HEK293 (cell line): ENCODE measurements around the gene APOL1.
"Not testable (repeated sequence)": the region's sequence is repeated elsewhere in the genome, so short reads cannot be mapped to it uniquely, and the experiment has no call there.

Experiments used
- CTCF ChIA-PET: fragments of 350-600 bp; formaldehyde crosslinking; extraction: SDS; loops from one replicate; lab custom pipeline; 2021; ENCODE audit warnings: antibody characterized with exemption; lab: Yijun Ruan, JAX
- POLR2A ChIA-PET: fragments of 300-600 bp; formaldehyde crosslinking; extraction: SDS; loops from one replicate; lab custom pipeline; 2020; ENCODE audit warnings: antibody characterized with exemption, inconsistent platforms; lab: Yijun Ruan, JAX
- H3K27ac ChIP-seq: fragments of 200-500 bp; sonication (Bioruptor generic); 2 replicates; pipeline ENCODE4 v1.5.1; 2014; ENCODE audit warnings: low read depth, low read length, control low read depth, inconsistent platforms; ENCODE audit errors: extremely low read depth
- H3K36me3 ChIP-seq, 2 experiments: fragments of 200-500 bp in 1 of 2; sonication (Bioruptor generic) in 1 of 2; 1 replicate in 1 of 2; 2 replicates in 1 of 2; pipeline ENCODE4 v1.5.1; 2014 to 2017; ENCODE audit warnings: inconsistent platforms in 2 of 2, low read length in 2 of 2; ENCODE audit not compliant: control insufficient read depth in 2 of 2, insufficient read depth in 1 of 2
- H3K4me1 ChIP-seq: fragments of 200-500 bp; sonication (Bioruptor generic); 2 replicates; pipeline ENCODE4 v1.5.1; 2014; ENCODE audit warnings: mild to moderate bottlenecking, low read length, inconsistent platforms; ENCODE audit not compliant: control insufficient read depth, insufficient read depth
- H3K4me3 ChIP-seq: 2 replicates; pipeline ENCODE4 v1.5.1; 2011; ENCODE audit warnings: low read depth, mild to moderate bottlenecking, control low read depth, low read length, moderate library complexity
- H3K9me3 ChIP-seq: fragments of 200-500 bp; sonication (Bioruptor generic); 2 replicates; pipeline ENCODE4 v1.5.1; 2014; ENCODE audit warnings: low read depth, low read length, inconsistent platforms; ENCODE audit not compliant: control insufficient read depth, insufficient read depth
- OSR2 ChIP-seq: fragments of 450-650 bp; formaldehyde crosslinking; IDR thresholded peaks from 2 replicates; pipeline ENCODE4 v1.5.1; 2016; ENCODE audit warnings: missing biosample characterization, missing genetic modification characterization
- PRDM1 ChIP-seq: fragments of 450-650 bp; formaldehyde crosslinking; IDR thresholded peaks from 2 replicates; pipeline ENCODE4; 2016; ENCODE audit warnings: missing biosample characterization, missing genetic modification characterization
- REPIN1 ChIP-seq: fragments of 450-650 bp; formaldehyde crosslinking; IDR thresholded peaks from 2 replicates; pipeline ENCODE4 v1.5.1; 2017; ENCODE audit warnings: missing biosample characterization, missing genetic modification characterization, low read depth
- SCRT2 ChIP-seq: fragments of 450-650 bp; formaldehyde crosslinking; IDR thresholded peaks from 2 replicates; pipeline ENCODE4 v1.5.1; 2016; ENCODE audit warnings: missing biosample characterization, missing genetic modification characterization
- SETDB1 ChIP-seq: IDR thresholded peaks from one replicate; pipeline ENCODE4 v1.6.1; 2017; ENCODE audit warnings: mild to moderate bottlenecking, low read length, moderate library complexity, mixed read lengths; ENCODE audit not compliant: insufficient read length
- ZIC2 ChIP-seq: fragments of 450-650 bp; formaldehyde crosslinking; IDR thresholded peaks from 2 replicates; pipeline ENCODE4 v1.5.1; 2016; ENCODE audit warnings: missing biosample characterization, missing genetic modification characterization
- ZNF354C ChIP-seq: fragments of 450-650 bp; formaldehyde crosslinking; IDR thresholded peaks from 2 replicates; pipeline ENCODE4 v1.5.1; 2016; ENCODE audit warnings: missing biosample characterization, missing genetic modification characterization, low read depth, borderline replicate concordance
- ZNF366 ChIP-seq: fragments of 450-650 bp; formaldehyde crosslinking; conservative IDR thresholded peaks from 2 replicates; pipeline ENCODE4 v1.5.1; 2016; ENCODE audit warnings: missing biosample characterization, missing genetic modification characterization
- ZNF394 ChIP-seq: fragments of 450-650 bp; formaldehyde crosslinking; IDR thresholded peaks from 2 replicates; pipeline ENCODE4 v1.5.1; 2016; ENCODE audit warnings: missing biosample characterization, missing genetic modification characterization, mild to moderate bottlenecking, moderate library complexity, borderline replicate concordance
- ZNF529 ChIP-seq: fragments of 450-650 bp; formaldehyde crosslinking; IDR thresholded peaks from 2 replicates; pipeline ENCODE4 v1.5.1; 2017; ENCODE audit warnings: missing genetic modification characterization, missing biosample characterization; ENCODE audit not compliant: insufficient replicate concordance
- ZNF585B ChIP-seq: fragments of 450-650 bp; formaldehyde crosslinking; IDR thresholded peaks from 2 replicates; pipeline ENCODE4 v1.5.1; 2016; ENCODE audit warnings: missing biosample characterization, missing genetic modification characterization
- ZNF626 ChIP-seq: fragments of 450-650 bp; sonication (Bioruptor Pico); formaldehyde crosslinking; IDR thresholded peaks from 2 replicates; pipeline ENCODE4 v1.5.1; 2018; ENCODE audit warnings: missing biosample characterization, missing genetic modification characterization, inconsistent platforms
- ZNF768 ChIP-seq: fragments of 450-650 bp; formaldehyde crosslinking; IDR thresholded peaks from 2 replicates; pipeline ENCODE4 v1.5.1; 2018; ENCODE audit warnings: missing biosample characterization, mild to moderate bottlenecking, missing genetic modification characterization
- ZNF830 ChIP-seq: fragments of 450-650 bp; IDR thresholded peaks from 2 replicates; pipeline ENCODE4 v1.5.0; 2018; ENCODE audit warnings: missing biosample characterization, missing genetic modification characterization, low read depth, mild to moderate bottlenecking, moderate library complexity
- TF ChIP-seq, protein P1 (sequence below): fragments of 450-650 bp; formaldehyde crosslinking; IDR thresholded peaks from 2 replicates; pipeline ENCODE4 v1.5.1; 2016; ENCODE audit warnings: missing biosample characterization, missing genetic modification characterization
- TF ChIP-seq, protein P2 (sequence below): fragments of 450-650 bp; formaldehyde crosslinking; IDR thresholded peaks from 2 replicates; pipeline ENCODE4 v1.5.1; 2017; ENCODE audit warnings: missing biosample characterization, missing genetic modification characterization
- TF ChIP-seq, protein P3 (sequence below): fragments of 450-650 bp; formaldehyde crosslinking; IDR thresholded peaks from 2 replicates; pipeline ENCODE4 v1.5.1; 2016; ENCODE audit warnings: missing biosample characterization, missing genetic modification characterization

Gene APOL1

DNA sequence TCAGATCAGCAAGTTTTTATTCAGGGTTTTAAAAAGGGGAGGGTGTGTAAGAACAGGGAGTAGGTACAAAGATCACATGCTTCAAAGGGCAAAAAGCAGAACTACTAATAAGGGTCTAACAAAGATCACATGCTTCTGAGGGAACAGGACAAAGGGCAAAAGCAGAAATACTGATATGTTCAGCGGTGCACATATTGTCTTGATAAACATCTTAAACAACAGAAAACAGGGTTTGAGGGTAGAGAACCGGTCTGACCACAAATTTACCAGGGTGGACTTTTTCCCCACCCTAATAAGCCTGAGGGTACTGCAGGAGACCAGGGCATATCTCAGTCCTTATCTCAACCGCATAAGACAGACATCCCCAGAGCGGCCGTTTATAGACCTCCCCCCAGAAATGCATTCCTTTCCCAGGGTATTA is 43.4 kb upstream of the APOL1 start:
- POLR2A ChIA-PET, H3K4me3 ChIP-seq, H3K4me1 ChIP-seq, H3K9me3 ChIP-seq, H3K36me3 ChIP-seq, H3K27ac ChIP-seq: not testable (repeated sequence)
- CTCF ChIA-PET = interaction anchor here (0.8 to 1.3 kb wide), 2 partner anchors 15 to 243 kb away, joined by 3 to 4 read pairs; no protein-coding TSS in a partner anchor
- peak; percentile 71 for TF ChIP-seq SETDB1
- TF ChIP-seq ZNF529 (tag by site-specific recombination) = peak; percentile 52

DNA sequence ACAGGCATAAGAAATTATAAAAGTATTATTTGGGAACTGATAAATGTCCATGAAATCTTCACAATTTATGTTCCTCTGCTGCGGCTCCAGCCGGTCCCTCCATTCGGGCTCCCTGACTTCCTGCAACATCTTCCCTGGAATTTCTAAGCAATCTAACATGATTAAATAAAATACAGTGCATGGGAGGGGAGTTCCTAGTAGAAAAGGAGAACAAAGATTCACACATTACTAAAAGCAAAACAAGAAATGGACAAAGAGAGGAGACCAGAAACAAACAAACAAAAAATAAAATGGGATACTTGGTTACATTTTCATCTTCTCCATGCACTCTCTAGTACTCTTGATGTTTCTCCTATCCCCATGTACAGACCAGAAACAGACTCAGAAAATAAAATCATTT is 42.7 kb upstream of the APOL1 start:
- POLR2A ChIA-PET = no interaction called here
- Histone ChIP-seq H3K27ac (no peak overlapping the region), H3K36me3 (no peaks in the 10 kb centered on the region), H3K4me1 (no peaks in the 10 kb centered on the region), H3K9me3 (no peaks in the 10 kb centered on the region), H3K4me3 (no peak overlapping the region)
- CTCF ChIA-PET = no interaction called here
- TF ChIP-seq REPIN1 (tag by site-specific recombination) = no peak
- no peak for TF ChIP-seq ZNF394 (tag by site-specific recombination)
- TF ChIP-seq, protein P1, sequence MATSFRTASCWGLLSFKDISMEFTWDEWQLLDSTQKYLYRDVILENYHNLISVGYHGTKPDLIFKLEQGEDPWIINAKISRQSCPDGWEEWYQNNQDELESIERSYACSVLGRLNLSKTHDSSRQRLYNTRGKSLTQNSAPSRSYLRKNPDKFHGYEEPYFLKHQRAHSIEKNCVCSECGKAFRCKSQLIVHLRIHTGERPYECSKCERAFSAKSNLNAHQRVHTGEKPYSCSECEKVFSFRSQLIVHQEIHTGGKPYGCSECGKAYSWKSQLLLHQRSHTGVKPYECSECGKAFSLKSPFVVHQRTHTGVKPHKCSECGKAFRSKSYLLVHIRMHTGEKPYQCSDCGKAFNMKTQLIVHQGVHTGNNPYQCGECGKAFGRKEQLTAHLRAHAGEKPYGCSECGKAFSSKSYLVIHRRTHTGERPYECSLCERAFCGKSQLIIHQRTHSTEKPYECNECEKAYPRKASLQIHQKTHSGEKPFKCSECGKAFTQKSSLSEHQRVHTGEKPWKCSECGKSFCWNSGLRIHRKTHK (tag by site-specific recombination) = no peak
- no peak for TF ChIP-seq ZNF768 (tag by site-specific recombination)
- TF ChIP-seq PRDM1 (tag by site-specific recombination) = no peak
- no peak for TF ChIP-seq SETDB1
- no peak for TF ChIP-seq ZNF626 (tag by site-specific recombination)
- no peak for TF ChIP-seq ZNF354C (tag by site-specific recombination)

DNA sequence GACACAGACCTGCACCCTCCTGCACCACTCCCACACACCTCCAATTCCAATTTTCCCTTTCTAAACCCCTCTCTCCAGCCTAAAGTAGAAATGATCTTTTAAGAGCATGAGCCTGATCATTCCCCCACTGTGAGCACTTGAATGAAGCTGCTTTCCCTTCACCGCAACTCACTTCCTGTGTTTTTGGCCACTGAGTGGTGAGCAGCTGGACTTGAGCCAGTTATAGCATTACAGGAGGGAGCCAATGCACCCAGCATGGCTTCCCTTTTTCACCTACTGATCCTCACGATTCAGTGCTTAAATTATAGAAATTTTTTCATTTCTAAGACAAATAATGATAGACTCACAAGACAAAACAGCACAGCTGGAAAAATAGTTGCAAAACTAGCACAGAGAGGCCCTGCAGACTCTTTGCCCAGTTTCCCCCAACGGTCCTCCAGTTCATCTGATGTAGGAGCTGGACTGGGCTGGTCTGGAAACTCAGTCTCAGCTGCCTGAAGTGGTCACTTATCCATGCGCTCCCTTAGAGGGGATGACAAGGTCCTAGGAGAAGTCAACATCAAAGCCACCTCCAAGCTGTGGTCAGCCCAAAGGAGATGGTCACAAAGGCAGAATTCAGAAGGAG is 41.6 kb upstream of the APOL1 start:
- Histone ChIP-seq H3K4me1 (no peaks in the 10 kb centered on the region), H3K27ac (no peak overlapping the region), H3K36me3 (no peaks in the 10 kb centered on the region), H3K9me3 (no peaks in the 10 kb centered on the region), H3K4me3 (no peak overlapping the region)
- ChIA-PET POLR2A (no interaction called here), CTCF (interaction anchor here (1.0 to 1.4 kb wide), 4 partner anchors 9 to 146 kb away, joined by 4 read pairs; no protein-coding TSS in a partner anchor)
- TF ChIP-seq ZIC2 (tag by site-specific recombination) = 0 out of 2 replicates have a peak, but pooled peaks have one; percentile 7
- TF ChIP-seq ZNF529 (tag by site-specific recombination) = peak; percentile 93
- TF ChIP-seq ZNF830 (tag by site-specific recombination) = no peak

DNA sequence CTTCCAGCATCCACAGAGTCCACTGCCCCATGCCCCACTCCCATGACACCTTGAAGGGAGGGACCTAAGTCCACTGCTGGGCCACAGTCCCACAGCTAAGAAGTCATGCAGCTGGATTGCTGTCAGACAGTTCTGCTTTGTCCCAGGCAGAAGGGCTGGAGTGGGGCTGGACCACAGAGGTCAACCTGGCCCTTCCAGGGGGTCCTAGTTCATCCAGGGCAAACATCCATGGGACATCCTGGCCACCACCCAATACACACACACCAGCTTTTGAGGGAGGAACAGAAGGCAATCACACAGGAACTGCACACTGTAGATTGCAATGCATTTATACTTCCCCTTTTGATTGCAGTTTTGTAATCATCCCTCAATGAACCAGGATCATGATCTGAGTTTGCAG is 40.0 kb upstream of the APOL1 start:
- Histone ChIP-seq H3K9me3 (no peaks in the 10 kb centered on the region), H3K4me3 (no peak overlapping the region), H3K36me3 (no peaks in the 10 kb centered on the region), H3K4me1 (no peaks in the 10 kb centered on the region), H3K27ac (no peak overlapping the region)
- ChIA-PET CTCF (interaction anchor here (1.4 kb wide), 1 partner anchor 35 kb away, joined by 4 read pairs; no protein-coding TSS in a partner anchor), POLR2A (no interaction called here)
- TF ChIP-seq SCRT2 (tag by site-specific recombination) (no peak), ZNF768 (tag by site-specific recombination) (no peak), ZNF830 (tag by site-specific recombination) (no peak), ZNF585B (tag by site-specific recombination) (no peak), ZNF354C (tag by site-specific recombination) (no peak), OSR2 (tag by site-specific recombination) (no peak), ZNF529 (tag by site-specific recombination) (no peak), ZNF366 (tag by site-specific recombination) (no peak)
- TF ChIP-seq, protein P2, sequence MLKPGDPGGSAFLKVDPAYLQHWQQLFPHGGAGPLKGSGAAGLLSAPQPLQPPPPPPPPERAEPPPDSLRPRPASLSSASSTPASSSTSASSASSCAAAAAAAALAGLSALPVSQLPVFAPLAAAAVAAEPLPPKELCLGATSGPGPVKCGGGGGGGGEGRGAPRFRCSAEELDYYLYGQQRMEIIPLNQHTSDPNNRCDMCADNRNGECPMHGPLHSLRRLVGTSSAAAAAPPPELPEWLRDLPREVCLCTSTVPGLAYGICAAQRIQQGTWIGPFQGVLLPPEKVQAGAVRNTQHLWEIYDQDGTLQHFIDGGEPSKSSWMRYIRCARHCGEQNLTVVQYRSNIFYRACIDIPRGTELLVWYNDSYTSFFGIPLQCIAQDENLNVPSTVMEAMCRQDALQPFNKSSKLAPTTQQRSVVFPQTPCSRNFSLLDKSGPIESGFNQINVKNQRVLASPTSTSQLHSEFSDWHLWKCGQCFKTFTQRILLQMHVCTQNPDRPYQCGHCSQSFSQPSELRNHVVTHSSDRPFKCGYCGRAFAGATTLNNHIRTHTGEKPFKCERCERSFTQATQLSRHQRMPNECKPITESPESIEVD = no peak
- TF ChIP-seq, protein P3, sequence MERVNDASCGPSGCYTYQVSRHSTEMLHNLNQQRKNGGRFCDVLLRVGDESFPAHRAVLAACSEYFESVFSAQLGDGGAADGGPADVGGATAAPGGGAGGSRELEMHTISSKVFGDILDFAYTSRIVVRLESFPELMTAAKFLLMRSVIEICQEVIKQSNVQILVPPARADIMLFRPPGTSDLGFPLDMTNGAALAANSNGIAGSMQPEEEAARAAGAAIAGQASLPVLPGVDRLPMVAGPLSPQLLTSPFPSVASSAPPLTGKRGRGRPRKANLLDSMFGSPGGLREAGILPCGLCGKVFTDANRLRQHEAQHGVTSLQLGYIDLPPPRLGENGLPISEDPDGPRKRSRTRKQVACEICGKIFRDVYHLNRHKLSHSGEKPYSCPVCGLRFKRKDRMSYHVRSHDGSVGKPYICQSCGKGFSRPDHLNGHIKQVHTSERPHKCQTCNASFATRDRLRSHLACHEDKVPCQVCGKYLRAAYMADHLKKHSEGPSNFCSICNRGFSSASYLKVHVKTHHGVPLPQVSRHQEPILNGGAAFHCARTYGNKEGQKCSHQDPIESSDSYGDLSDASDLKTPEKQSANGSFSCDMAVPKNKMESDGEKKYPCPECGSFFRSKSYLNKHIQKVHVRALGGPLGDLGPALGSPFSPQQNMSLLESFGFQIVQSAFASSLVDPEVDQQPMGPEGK (tag by site-specific recombination) = no peak
- TF ChIP-seq, all 188 proteins: peak for 0
